SK-N-SH treated with all-trans-retinoic acid at 6 μM for 48 hours (cell line): ENCODE results near the gene B4GALT1.

ENCODE experiments used
- BACH2 ChIP-seq: fragments of 250-450 bp; sonication (Bioruptor Pico); IDR thresholded peaks from 2 replicates; pipeline ENCODE4 v1.9.0; 2021; ENCODE audit warnings: mild to moderate bottlenecking, borderline replicate concordance
- CREB5 ChIP-seq: fragments of 250-450 bp; sonication (Bioruptor Pico); IDR thresholded peaks from 2 replicates; pipeline ENCODE4 v1.5.1; 2020; ENCODE audit warnings: low read depth, mild to moderate bottlenecking, moderate library complexity
- CSRNP3 ChIP-seq: fragments of 250-450 bp; sonication (Bioruptor Pico); IDR thresholded peaks from 2 replicates; pipeline ENCODE4 v1.5.1; 2021; ENCODE audit warnings: mild to moderate bottlenecking, moderate library complexity
- ISL1 ChIP-seq: fragments of 250-450 bp; sonication (Bioruptor Pico); IDR thresholded peaks from 2 replicates; pipeline ENCODE4 v2.1.2; 2022; ENCODE audit warnings: mild to moderate bottlenecking, moderate library complexity
- PATZ1 ChIP-seq: fragments of 250-450 bp; sonication (Bioruptor Pico); IDR thresholded peaks from 2 replicates; pipeline ENCODE4 v1.8.0; 2020; ENCODE audit warnings: mild to moderate bottlenecking, moderate library complexity, borderline replicate concordance
- PPARA ChIP-seq: fragments of 250-450 bp; sonication (Bioruptor Pico); IDR thresholded peaks from 2 replicates; pipeline ENCODE4 v1.5.0; 2020; ENCODE audit warnings: mild to moderate bottlenecking, borderline replicate concordance
- SNAI2 ChIP-seq: fragments of 250-450 bp; sonication (Bioruptor Pico); IDR thresholded peaks from 2 replicates; pipeline ENCODE4 v1.5.0; 2020; ENCODE audit warnings: mild to moderate bottlenecking, moderate library complexity
- TCF4 ChIP-seq: fragments of 250-450 bp; sonication (Bioruptor Pico); IDR thresholded peaks from 2 replicates; pipeline ENCODE4 v1.8.0; 2021; ENCODE audit warnings: mild to moderate bottlenecking, moderate library complexity, borderline replicate concordance
- TOX ChIP-seq: fragments of 250-450 bp; sonication (Bioruptor Pico); IDR thresholded peaks from 2 replicates; pipeline ENCODE4 v1.8.0; 2021; ENCODE audit warnings: mild to moderate bottlenecking, moderate library complexity, borderline replicate concordance
- TSHZ2 ChIP-seq: fragments of 250-450 bp; sonication (Bioruptor Pico); IDR thresholded peaks from 2 replicates; pipeline ENCODE4 v1.5.0; 2020; ENCODE audit warnings: mild to moderate bottlenecking, moderate library complexity
- ZFP3 ChIP-seq: fragments of 250-450 bp; sonication (Bioruptor Pico); IDR thresholded peaks from 2 replicates; pipeline ENCODE4 v1.5.0; 2020; ENCODE audit warnings: mild to moderate bottlenecking, moderate library complexity
- ZNF8 ChIP-seq: fragments of 450-650 bp; formaldehyde crosslinking; IDR thresholded peaks from 2 replicates; pipeline ENCODE4 v1.5.0; 2020; ENCODE audit warnings: mild to moderate bottlenecking, moderate library complexity

GRCh38 chr9:33097192-33097591 lies 69.9 kb downstream of the B4GALT1 start:
- TF ChIP-seq ZFP3 (CRISPR knock-in tag): no peak
- no peak for TF ChIP-seq SNAI2
- no peak for TF ChIP-seq PATZ1
- TF ChIP-seq TSHZ2 (CRISPR knock-in tag): no peak
- TF ChIP-seq TOX (CRISPR knock-in tag): no peak
- TF ChIP-seq CSRNP3 (CRISPR knock-in tag): no peak
- TF ChIP-seq ZNF8: no peak
- no peak for TF ChIP-seq ISL1 (CRISPR knock-in tag)
- TF ChIP-seq TCF4 (CRISPR knock-in tag): no peak
- no peak for TF ChIP-seq CREB5 (CRISPR knock-in tag)
- TF ChIP-seq PPARA (CRISPR knock-in tag): no peak
- no peak for TF ChIP-seq BACH2 (CRISPR knock-in tag)
